MM.1S (cell line): ENCODE data around the gene DNAJC24.
"Not testable (repeated sequence)": the region's sequence is repeated elsewhere in the genome, so short reads cannot be mapped to it uniquely, and the experiment has no call there.

ENCODE experiments used
- DNase-seq: peaks from one replicate; pipeline ENCODE4 v3.0.0-alpha.2; 2015
- H2AFZ ChIP-seq: fragments of 300-600 bp; sonication (generic); 2 replicates; pipeline ENCODE4 v1.6.0; 2016; ENCODE audit warnings: antibody characterized with exemption, low read length
- H3F3A ChIP-seq: fragments of 300-600 bp; sonication (generic); 2 replicates; pipeline ENCODE4 v1.6.1; 2016; ENCODE audit warnings: mild to moderate bottlenecking, antibody characterized with exemption, low read length, moderate library complexity, mixed read lengths; ENCODE audit not compliant: insufficient read depth
- H3K27ac ChIP-seq: fragments of 300-600 bp; sonication (generic); 2 replicates; pipeline ENCODE4 v1.5.1; 2016; ENCODE audit warnings: mild to moderate bottlenecking, low read length
- H3K27me3 ChIP-seq: fragments of 300-600 bp; sonication (generic); replicated peaks from 2 replicates; pipeline ENCODE4 v1.6.0; 2016; ENCODE audit warnings: low read length; ENCODE audit not compliant: insufficient read depth
- H3K36me3 ChIP-seq: fragments of 300-600 bp; sonication (generic); replicated peaks from 2 replicates; pipeline ENCODE4 v1.6.1; 2016; ENCODE audit warnings: mild to moderate bottlenecking, low read length, mixed read lengths; ENCODE audit not compliant: insufficient read depth
- H3K4me1 ChIP-seq: fragments of 300-600 bp; sonication (generic); 2 replicates; pipeline ENCODE4 v1.6.1; 2016; ENCODE audit warnings: low read length, mixed read lengths
- H3K4me2 ChIP-seq: fragments of 300-600 bp; sonication (generic); 2 replicates; pipeline ENCODE4 v1.6.0; 2016; ENCODE audit warnings: low read depth, low read length
- H3K4me3 ChIP-seq: fragments of 300-600 bp; sonication (generic); 2 replicates; pipeline ENCODE4 v1.5.1; 2016; ENCODE audit warnings: low read length, mixed read lengths
- H3K79me2 ChIP-seq: fragments of 300-600 bp; sonication (generic); 2 replicates; pipeline ENCODE4 v1.6.1; 2016; ENCODE audit warnings: mixed run types, low read length, mixed read lengths
- H3K9ac ChIP-seq: fragments of 300-600 bp; sonication (generic); 2 replicates; pipeline ENCODE4 v1.6.1; 2016; ENCODE audit warnings: low read length, mixed read lengths
- H3K9me2 ChIP-seq: fragments of 300-600 bp; sonication (generic); replicated peaks from 2 replicates; pipeline ENCODE4 v1.6.1; 2016; ENCODE audit warnings: mild to moderate bottlenecking, low read length, mixed read lengths; ENCODE audit not compliant: insufficient read depth
- H3K9me3 ChIP-seq: fragments of 300-600 bp; sonication (generic); replicated peaks from 2 replicates; pipeline ENCODE4 v1.6.1; 2016; ENCODE audit warnings: mild to moderate bottlenecking, low read length, mixed read lengths; ENCODE audit not compliant: insufficient read depth
- H4K20me1 ChIP-seq: fragments of 300-600 bp; sonication (generic); 2 replicates; pipeline ENCODE4 v1.6.1; 2016; ENCODE audit warnings: mild to moderate bottlenecking, low read length, moderate library complexity, mixed read lengths; ENCODE audit not compliant: insufficient read depth
- EZH2 ChIP-seq: fragments of 300-600 bp; sonication (generic); optimal IDR thresholded peaks from 2 replicates; pipeline ENCODE3; 2017; ENCODE audit warnings: low read depth, mild to moderate bottlenecking, antibody characterized with exemption, low read length, mixed read lengths
- EZH2phosphoT487 ChIP-seq: fragments of 300-600 bp; sonication (generic); IDR thresholded peaks from 2 replicates; pipeline ENCODE4 v1.6.1; 2018; ENCODE audit warnings: antibody characterized with exemption, low read length
- TF ChIP-seq, protein P1 (sequence below): fragments of 300-600 bp; sonication (generic); IDR thresholded peaks from 2 replicates; pipeline ENCODE4 v1.5.1; 2016; ENCODE audit warnings: antibody characterized with exemption, low read length, mixed read lengths

Gene DNAJC24, protein sequence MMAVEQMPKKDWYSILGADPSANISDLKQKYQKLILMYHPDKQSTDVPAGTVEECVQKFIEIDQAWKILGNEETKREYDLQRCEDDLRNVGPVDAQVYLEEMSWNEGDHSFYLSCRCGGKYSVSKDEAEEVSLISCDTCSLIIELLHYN

DNA sequence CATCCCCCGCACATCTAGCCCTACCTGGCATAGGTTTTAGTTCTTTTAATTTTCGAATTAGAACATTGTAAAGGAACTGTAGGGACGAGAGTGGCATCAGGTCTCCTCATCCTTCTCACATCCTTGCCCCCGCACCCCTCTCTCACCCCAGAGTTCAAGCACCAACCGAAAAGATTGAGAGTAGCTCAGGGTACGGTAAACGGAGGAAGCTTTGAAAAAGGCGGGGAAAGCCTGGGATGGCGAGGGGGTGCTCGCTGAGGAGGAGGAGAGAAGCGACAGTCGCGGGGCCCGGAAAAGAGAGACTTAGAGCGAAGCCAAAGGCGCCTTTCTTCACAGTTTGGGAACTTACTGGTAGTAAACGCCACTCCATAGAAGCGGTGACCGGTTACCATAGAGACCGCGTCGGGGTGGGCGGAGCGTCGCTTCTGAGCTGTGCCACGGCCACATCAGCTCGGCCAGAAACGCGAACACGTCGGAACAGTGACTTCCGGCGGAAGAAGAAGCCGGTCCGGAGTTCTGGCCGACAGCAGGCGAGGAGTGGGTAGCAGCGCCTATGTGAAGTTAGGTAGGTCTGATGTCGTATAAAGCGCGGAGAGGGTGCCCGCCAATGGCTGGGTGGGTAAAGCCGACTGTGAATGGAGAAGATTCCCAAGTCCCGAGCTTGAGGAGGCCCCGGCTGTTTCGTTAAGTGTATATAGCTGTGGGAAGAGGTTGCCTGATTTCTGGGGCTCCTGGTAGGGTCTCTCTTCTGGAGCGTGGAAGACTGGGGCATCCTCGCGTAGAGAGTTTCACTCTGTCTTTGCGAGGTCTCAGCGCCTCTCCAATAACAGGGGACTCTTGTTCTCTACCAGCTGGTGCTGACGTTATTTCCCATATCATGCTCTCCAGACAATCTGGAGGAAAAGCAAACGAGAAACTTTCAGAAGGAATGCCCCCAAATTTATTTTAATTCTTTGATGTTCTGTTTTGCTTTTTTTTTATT is at the start of gene DNAJC24, which contains the start of gene DCDC1:
Gene DNAJC24, plus strand, starts transcription at position 513 of the 982 bp plus-strand sequence. CDS start 889 bp downstream, outside the sequence.
Gene DCDC1, minus strand, starts transcription at position 392 of the 982 bp plus-strand sequence. CDS start 41,459 bp downstream, outside the sequence.
- peak; percentile 97 for DNase-seq
- Histone ChIP-seq H3F3A (peaks cover 5% of the 10 kb centered on the region; the same call in 1 of the 2 replicates), H4K20me1 (no peaks in the 10 kb centered on the region), H3K27me3 (no peaks in the 10 kb centered on the region), H3K4me3 (peak within 1 kb of the TSS; percentile 76), H3K27ac (peak within 1 kb of the TSS; percentile 72; the same call in 1 of the 2 replicates), H3K36me3 (no peaks in the 10 kb centered on the region), H3K79me2 (peaks cover 6% of the 10 kb centered on the region), H2AFZ (peak within 1 kb of the TSS; percentile 99), H3K9me2 (no peaks in the 10 kb centered on the region), H3K4me1 (peaks cover 9% of the 10 kb centered on the region), H3K9me3 (no peaks in the 10 kb centered on the region), H3K4me2 (peak within 1 kb of the TSS; percentile 93), H3K9ac (peak within 1 kb of the TSS; percentile 76)
- TF ChIP-seq, protein P1, sequence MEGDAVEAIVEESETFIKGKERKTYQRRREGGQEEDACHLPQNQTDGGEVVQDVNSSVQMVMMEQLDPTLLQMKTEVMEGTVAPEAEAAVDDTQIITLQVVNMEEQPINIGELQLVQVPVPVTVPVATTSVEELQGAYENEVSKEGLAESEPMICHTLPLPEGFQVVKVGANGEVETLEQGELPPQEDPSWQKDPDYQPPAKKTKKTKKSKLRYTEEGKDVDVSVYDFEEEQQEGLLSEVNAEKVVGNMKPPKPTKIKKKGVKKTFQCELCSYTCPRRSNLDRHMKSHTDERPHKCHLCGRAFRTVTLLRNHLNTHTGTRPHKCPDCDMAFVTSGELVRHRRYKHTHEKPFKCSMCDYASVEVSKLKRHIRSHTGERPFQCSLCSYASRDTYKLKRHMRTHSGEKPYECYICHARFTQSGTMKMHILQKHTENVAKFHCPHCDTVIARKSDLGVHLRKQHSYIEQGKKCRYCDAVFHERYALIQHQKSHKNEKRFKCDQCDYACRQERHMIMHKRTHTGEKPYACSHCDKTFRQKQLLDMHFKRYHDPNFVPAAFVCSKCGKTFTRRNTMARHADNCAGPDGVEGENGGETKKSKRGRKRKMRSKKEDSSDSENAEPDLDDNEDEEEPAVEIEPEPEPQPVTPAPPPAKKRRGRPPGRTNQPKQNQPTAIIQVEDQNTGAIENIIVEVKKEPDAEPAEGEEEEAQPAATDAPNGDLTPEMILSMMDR, result no peak
- TF ChIP-seq EZH2phosphoT487, result no peak
- no peak for TF ChIP-seq EZH2

DNA sequence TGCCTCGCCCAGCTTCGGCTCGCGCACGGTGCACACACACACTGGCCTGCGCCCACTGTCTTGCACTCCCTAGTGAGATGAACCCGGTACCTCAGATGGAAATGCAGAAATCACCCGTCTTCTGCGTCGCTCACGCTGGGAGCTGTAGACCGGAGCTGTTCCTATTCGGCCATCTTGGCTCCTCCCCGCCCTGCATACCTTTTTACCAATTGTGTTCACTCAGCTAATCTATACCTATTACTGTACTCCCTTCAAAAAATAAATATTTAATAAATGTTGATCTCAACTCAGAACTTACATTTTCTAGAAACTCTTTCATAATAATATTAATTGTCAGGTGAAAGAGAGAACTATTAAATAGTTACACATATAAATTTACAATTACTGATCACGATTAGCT is 48.2 kb upstream of the DNAJC24 start:
- not testable (repeated sequence) for H3K27ac ChIP-seq, H2AFZ ChIP-seq

DNA sequence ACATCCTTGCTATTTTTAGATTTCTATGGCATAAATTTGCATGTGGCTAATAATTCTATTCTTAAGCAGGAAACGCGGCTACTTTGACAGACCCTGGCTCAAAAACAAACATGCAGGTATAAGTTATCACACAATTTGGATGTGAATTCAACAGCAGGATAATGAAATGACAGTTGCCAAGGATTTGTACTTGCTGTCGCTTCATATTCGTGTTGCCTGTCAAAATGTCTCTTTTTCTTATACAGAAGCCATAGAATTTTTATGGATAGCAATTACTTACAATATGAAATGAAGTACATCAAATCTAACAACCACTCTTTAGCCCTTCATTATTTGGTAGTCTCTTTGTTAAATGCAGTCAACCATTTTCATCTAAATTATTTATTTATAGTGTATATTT is 46.5 kb upstream of the DNAJC24 start:
- no peaks in the 10 kb centered on the region for H3K4me1 ChIP-seq
- H3K79me2 ChIP-seq, result no peaks in the 10 kb centered on the region
- H3K4me2 ChIP-seq, result no peak overlapping the region
- no peak overlapping the region for H3K27ac ChIP-seq
- no peak overlapping the region for H3K9ac ChIP-seq
- no peak overlapping the region for H3K4me3 ChIP-seq
- TF ChIP-seq EZH2phosphoT487 (no peak), EZH2 (no peak)
- TF ChIP-seq, protein P1, result no peak
- no peaks in the 10 kb centered on the region for H3K27me3 ChIP-seq
- no peak for DNase-seq
- H2AFZ ChIP-seq, result no peak overlapping the region
- no peaks in the 10 kb centered on the region for H3F3A ChIP-seq
- no peaks in the 10 kb centered on the region for H3K9me3 ChIP-seq
- H3K9me2 ChIP-seq, result no peaks in the 10 kb centered on the region
- no peaks in the 10 kb centered on the region for H4K20me1 ChIP-seq
- H3K36me3 ChIP-seq, result no peaks in the 10 kb centered on the region

More for the DNA sequence above, 48.2 kb upstream of the DNAJC24 start:
- not testable (repeated sequence) for H3K4me3 ChIP-seq, H3K4me2 ChIP-seq, H3K27me3 ChIP-seq, H3K79me2 ChIP-seq, H3K4me1 ChIP-seq, DNase-seq, H3K9me3 ChIP-seq, H3K36me3 ChIP-seq, H4K20me1 ChIP-seq, H3K9me2 ChIP-seq, H3K9ac ChIP-seq, H3F3A ChIP-seq
